Mammary epithelial cell (primary cell): ENCODE measurements around the gene CDKAL1.

ENCODE experiments used
- CTCF ChIP-seq, 2 donors: IDR thresholded peaks in 1 of 2; conservative IDR thresholded peaks in 1 of 2; 2 replicates each; pipeline ENCODE4 v1.5.1; 2011 to 2012; ENCODE audit warnings: inconsistent platforms in 2 of 2, low read length in 2 of 2, mild to moderate bottlenecking in 2 of 2, control low read depth in 1 of 2, low read depth in 1 of 2; ENCODE audit not compliant: insufficient read depth in 1 of 2; ENCODE audit errors: extremely low read depth in 1 of 2
- EZH2 ChIP-seq: IDR thresholded peaks from 2 replicates; pipeline ENCODE4 v1.6.1; 2012; ENCODE audit warnings: low read length, inconsistent platforms, borderline replicate concordance

- TF ChIP-seq CTCF (conservative IDR thresholded peaks at IDR 0.05 in 1 of 2, IDR thresholded peaks at IDR 0.05 in 1 of 2; ENCODE audit: extremely low read depth in 1 of 2, insufficient read depth in 1 of 2, low read depth in 1 of 2, low read length in 2 of 2), result no peak
- no peak for TF ChIP-seq EZH2
These were observed 280.2 kb downstream of the CDKAL1 start for GRCh38 chr6:20814494-20814893.
